HG03575 (cell line): ENCODE measurements around the gene FGD5.

Source experiments
- ATAC-seq: cut with Tn5 transposase; IDR thresholded peaks from one replicate; pipeline ENCODE4 v1.9.1; 2021; ENCODE audit not compliant: unreplicated experiment, insufficient number of reproducible peaks, low FRiP score; ENCODE audit errors: extremely low read depth

Gene FGD5

GRCh38 chr3:14788644-14789043, 30.1 kb upstream of the FGD5 start:
- no peak for ATAC-seq

- ATAC-seq = no peak
Measured at GRCh38 chr3:14789221-14789620, 29.5 kb upstream of the FGD5 start.

DNA sequence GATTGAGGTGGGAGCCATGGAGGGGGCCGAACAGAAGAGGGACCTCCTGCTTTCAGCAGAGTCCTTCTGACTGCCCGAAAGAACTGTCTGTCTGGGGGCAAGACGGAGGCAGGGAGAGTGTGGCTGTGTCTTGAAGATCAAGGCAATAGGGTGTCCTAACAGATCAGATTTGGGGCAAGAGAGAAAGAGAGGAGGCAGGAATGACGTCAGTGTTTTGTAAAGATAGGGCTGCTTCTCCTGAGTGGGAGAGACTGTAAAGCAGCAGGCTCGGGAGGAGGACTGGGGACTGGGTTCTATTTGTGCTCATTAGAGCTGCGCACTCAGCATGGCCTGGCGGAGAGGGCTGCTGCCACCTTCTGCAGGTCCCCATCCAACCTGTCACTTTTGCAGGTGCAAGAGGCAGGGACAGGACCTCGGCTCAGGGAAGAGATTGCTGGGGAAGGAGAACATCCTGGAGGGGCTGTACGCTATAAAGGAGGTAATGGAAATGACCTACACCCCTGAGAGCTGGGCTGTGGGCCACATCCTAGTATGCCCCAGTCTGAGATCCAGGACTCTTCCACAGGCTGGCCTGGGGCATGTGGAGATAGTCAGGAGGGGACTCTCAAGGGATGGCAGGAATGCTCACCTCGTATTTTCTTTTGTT, 29.0 kb upstream of the FGD5 start:
- ATAC-seq = no peak

DNA sequence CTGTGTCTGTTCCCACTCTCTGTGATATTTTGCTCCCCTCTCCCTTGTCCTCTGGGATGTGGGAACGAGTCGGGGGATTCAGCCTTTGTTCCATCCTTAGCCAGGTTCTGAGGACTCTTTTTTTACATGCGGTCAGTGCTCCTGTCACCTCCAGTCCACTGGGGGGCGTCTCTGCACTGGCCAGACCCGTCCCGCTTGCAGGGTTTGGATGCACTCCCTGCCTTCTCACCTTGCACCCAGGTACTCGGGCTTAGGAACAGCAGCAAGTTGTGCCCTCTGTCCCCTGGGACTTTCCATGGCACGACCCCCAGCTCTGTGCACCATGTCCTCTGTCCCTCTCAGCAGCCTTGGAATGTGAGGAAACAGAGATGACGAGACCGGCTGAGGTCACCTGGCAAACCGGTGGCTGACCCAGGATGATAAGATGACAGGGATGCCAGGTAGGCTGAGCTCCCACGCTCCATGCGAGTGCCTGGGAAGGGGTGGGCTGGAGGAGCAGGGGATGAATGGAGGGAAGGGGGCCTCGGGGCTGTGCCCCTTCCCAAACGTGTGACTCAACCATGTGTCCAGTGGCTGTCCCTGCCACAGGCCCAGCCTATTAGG, 27.3 kb upstream of the FGD5 start:
- ATAC-seq = no peak

DNA sequence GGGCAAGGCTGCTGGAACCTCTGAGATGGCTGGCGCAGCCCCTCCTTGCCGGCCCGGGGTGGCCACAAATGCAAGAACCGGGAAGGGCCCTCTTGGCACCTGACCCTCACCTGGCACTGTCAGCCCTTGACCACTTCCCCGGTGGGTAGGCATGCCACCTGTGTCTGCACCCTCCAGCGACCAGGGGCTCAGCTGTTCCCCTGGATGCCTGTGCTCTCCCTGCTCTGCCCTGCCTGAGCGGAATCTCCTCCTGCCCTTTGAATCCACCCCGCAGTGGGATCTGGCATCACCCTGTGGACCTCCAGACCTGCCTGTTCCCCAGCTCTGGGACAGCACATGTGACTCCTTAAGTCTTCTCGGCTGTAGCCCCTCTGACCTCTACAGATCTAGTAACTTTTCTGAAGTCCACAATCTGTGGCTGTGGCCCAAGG, 26.1 kb upstream of the FGD5 start:
- no peak for ATAC-seq

DNA sequence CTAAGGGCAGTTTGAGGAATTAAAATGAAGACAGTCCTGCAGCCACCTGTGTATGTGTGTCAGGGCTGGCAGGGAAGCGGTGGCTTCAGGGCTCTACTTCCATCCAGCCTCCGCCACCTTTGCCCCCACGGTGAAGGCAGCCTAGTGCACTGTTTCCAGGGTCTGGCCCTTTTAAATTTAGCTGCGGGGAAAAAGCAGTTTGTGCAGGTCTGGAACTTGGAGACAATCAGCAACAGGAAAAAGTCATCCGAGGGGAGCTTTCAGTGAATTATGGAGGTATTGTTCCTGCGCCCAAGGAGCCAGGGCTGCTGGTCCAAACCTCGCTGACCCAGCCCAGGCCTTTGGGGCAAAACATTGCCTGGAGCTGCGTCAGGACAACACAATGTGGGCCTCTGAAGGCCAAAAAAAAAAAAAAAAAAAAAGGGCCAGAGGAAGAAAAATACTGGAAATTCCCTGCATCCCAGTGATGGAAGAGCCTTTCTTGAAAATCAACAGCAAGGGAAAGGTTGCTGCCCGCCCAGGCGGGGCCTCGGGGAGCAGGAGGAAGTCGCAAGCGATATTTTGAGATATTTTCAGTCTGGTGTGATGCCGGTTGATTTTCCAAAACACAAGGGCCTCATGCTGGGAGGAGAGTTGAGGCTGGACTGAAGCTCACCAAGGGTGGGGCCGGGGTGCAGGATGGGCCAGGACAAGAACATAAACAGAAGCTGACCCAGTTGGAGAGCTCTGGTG, 25.5 kb upstream of the FGD5 start:
- no peak for ATAC-seq

- ATAC-seq = no peak
Measured at GRCh38 chr3:14793858-14794234, 24.9 kb upstream of the FGD5 start.

GRCh38 chr3:14794435-14794834, 24.3 kb upstream of the FGD5 start:
- no peak for ATAC-seq

DNA sequence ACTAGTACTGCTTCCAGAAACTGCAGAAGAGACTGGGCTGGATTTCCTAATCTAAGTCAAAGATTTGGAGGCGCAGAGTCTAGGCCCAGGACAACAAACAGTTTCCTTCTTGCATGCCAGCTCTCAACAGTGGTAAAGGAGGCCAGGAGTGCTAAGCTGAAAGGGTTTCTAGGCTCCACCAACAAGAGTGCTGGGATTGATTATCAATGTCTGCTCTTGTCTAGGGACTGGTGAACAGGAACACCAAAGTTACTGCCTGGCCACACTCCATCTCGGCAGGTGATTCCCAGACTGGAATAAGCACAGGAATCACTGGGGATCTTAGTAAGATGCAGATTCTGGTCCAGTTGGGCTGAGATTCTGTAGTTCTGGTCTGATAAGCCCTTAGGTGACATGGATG, 22.8 kb upstream of the FGD5 start:
- no peak for ATAC-seq

GRCh38 chr3:14796403-14797077, 22.2 kb upstream of the FGD5 start:
- no peak for ATAC-seq

GRCh38 chr3:14797731-14798130, 21.0 kb upstream of the FGD5 start:
- ATAC-seq = no peak

DNA sequence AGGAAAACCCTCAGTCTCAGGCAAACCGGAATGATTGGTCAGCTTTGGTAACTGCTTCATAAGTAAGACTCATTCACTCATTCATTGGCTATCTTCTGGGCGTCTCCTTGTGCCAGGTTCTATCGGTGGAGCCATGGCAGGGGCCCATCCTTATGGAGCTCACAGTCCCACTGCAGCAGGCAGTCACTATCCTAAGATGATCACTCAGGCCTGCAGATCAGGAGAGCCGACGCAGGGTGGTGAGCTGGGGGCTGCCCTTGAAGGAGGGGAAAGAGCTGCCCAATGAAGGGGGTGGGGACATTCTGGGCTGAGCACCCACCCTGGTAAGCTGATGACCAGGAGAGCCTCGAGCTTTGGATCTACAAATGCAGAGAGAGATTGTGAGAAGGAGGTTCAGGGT, 20.5 kb upstream of the FGD5 start:
- ATAC-seq = no peak

DNA sequence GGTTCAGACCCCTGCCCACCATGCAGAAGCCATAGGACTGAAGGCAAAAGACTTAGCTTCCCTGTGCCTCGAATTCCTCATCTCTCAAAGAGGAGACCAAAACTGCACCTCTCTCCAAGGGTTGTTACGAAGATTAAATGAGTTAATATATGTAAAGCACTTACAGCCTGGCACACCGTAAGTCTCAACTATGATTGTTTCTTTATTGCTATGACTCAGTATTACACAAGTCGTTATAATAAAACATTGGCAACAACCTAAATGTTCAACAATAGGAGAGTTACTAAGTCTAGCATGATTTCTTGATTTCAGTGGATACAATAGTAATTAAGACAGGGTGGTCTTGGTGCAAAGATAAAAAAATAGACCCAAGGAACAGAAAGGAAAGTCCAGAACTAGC, 19.6 kb upstream of the FGD5 start:
- ATAC-seq = no peak

- ATAC-seq = no peak
Measured at GRCh38 chr3:14801031-14801430, 17.7 kb upstream of the FGD5 start.

- no peak for ATAC-seq
Measured at GRCh38 chr3:14801668-14802380, 16.9 kb upstream of the FGD5 start.

DNA sequence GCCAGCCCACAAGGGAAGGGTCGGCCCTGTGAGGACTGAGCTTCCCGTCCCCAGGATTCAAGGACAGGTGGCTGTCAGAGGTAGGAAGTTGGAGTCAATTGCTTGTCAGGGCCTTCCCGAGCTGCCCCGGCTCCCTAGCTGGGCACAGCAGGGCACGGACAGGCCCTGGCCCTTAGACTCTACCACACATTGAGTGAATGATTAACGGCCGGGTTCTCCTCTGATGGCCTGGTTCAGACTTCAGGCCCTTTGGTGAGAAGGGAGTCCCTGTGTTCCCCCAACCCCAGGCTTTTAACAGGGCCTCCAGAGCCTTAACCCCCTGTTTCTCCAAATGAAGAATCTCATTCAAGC, 16.4 kb upstream of the FGD5 start:
- no peak for ATAC-seq

DNA sequence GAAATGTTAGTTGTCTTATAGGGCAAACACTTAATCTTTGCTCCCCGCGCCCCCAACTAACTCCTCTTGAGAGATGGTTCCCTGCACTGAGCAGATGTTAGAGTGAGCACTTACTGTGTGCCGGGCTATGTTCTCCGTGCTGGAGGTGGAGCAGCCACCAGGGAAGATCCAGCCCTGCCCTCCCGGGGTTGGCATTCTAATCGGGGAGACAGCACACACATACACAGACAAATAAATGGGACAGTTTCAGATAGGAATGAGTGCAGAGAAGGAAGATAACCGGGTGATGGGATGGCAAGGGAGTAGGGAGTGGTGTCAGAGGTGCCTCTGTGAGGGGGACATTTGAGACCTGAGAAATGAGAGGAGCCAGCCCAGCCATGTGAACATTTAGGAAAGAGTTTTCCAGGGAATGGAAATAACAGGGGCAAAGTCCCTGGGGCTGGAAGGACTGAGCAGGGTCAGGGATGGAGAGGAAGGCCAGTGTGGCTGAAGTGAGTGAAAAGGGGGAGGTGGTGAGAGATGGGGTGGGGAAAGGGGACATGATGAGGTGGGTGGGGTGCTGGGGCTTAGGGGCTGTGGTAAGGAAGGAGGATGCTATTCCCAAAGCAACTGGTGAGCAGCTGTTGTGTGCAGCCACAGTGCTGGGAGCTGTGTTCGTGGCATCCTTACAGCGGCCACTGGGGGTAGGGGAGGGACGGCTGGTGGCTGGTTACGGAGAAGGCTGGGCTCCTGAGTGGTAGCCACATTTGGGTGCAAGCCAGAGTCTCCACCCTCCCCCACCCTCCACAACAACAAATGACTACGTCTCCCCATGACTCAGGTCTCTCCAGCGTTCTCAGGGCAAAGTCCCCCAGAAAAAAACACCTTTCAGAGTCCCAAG, 15.4 kb upstream of the FGD5 start:
- ATAC-seq = no peak

GRCh38 chr3:14803981-14804834, 14.6 kb upstream of the FGD5 start:
- no peak for ATAC-seq
